Mesothelial cell of epicardium (in vitro differentiated cells): ENCODE measurements around the gene GMDS. TPM values are rescaled to one million over a fixed set of nuclear protein-coding genes. Genes with fewer than 3 reads are reported as not detected.

ENCODE experiments used
- DNase-seq, 2 experiments: peaks; one replicate each; pipeline ENCODE4 v3.0.0; 2021; ENCODE audit warnings: low spot score in 2 of 2; ENCODE audit not compliant: unreplicated experiment in 2 of 2
- H3K27ac Mint-ChIP-seq: 2 replicates; pipeline ENCODE4 v1.8.0; 2021; ENCODE audit warnings: mixed read lengths
- H3K27me3 Mint-ChIP-seq: 2 replicates; pipeline ENCODE4 v1.8.0; 2021; ENCODE audit warnings: low read depth, mixed read lengths
- H3K36me3 Mint-ChIP-seq: 2 replicates; pipeline ENCODE4 v1.8.0; 2021; ENCODE audit warnings: mixed read lengths
- H3K4me1 Mint-ChIP-seq: 2 replicates; pipeline ENCODE4 v1.8.0; 2021; ENCODE audit warnings: mixed read lengths
- H3K4me3 Mint-ChIP-seq: 2 replicates; pipeline ENCODE4 v1.8.0; 2021; ENCODE audit warnings: mild to moderate bottlenecking, moderate library complexity, mixed read lengths
- H3K9me3 Mint-ChIP-seq: 2 replicates; pipeline ENCODE4 v1.8.0; 2021; ENCODE audit warnings: mixed read lengths
- total RNA-seq: library from RNA; stranded (reverse); gene quantifications from 3 replicates; pipeline ENCODE4 v1.2.1, GENCODE V29; 2021
- TF ChIP-seq, protein P1 (sequence below): fragments of 200-600 bp; sonication (generic); IDR thresholded peaks from one replicate; pipeline ENCODE4 v1.5.0; 2021; ENCODE audit warnings: antibody characterized with exemption; ENCODE audit not compliant: unreplicated experiment

The GMDS gene
- total RNA-seq, 1 donor from 2014 or later, result 39.9 TPM

- Mint-ChIP-seq H3K4me1 (peaks cover 24% of the 10 kb centered on the region), H3K27me3 (peaks cover 2% of the 10 kb centered on the region), H3K36me3 (peaks cover 4% of the 10 kb centered on the region), H3K4me3 (no peak overlapping the region), H3K27ac (no peak overlapping the region), H3K9me3 (no peaks in the 10 kb centered on the region)
- TF ChIP-seq, protein P1, sequence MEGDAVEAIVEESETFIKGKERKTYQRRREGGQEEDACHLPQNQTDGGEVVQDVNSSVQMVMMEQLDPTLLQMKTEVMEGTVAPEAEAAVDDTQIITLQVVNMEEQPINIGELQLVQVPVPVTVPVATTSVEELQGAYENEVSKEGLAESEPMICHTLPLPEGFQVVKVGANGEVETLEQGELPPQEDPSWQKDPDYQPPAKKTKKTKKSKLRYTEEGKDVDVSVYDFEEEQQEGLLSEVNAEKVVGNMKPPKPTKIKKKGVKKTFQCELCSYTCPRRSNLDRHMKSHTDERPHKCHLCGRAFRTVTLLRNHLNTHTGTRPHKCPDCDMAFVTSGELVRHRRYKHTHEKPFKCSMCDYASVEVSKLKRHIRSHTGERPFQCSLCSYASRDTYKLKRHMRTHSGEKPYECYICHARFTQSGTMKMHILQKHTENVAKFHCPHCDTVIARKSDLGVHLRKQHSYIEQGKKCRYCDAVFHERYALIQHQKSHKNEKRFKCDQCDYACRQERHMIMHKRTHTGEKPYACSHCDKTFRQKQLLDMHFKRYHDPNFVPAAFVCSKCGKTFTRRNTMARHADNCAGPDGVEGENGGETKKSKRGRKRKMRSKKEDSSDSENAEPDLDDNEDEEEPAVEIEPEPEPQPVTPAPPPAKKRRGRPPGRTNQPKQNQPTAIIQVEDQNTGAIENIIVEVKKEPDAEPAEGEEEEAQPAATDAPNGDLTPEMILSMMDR, result no peak
- DNase-seq, result no peak
These were observed 609.1 kb downstream of the GMDS start for GRCh38 chr6:1636272-1636825.

DNA sequence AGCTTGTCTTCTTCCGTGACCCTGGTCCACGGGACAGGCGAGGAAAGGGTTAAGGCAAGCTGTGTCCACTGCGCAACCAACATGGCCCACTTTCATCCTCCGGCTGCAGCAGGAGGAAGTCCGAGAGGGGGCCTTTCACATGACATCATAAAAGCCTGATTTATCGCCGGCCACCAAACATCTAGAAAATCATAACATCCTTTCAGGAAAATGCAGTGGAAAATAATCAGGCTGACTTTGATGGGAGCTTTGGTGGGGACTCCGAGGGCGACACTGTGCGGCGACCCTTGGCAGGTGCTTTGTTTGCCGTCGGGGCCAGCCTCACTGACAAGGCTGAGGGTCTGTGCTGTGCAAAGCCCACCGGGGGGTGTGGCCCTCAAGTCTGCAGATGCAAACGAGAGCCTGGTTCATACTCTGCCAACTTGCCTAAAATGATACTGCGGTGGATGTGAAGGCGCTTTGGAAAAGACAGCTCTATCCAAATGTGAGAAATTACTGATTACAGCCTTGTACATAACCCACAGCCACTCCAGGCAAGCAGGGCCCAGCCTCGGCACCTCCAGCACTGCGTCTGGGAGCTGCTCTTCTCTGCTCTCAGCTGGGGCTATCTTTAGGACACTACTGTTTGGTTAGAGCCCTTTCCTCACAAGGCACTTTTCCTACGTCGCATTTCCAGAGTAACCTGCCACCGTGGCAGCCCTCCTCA lies 609.9 kb downstream of the GMDS start:
- TF ChIP-seq, protein P1, result no peak
- H3K27me3 Mint-ChIP-seq, result peaks cover 2% of the 10 kb centered on the region
- H3K9me3 Mint-ChIP-seq, result no peaks in the 10 kb centered on the region
- peaks cover 4% of the 10 kb centered on the region for H3K36me3 Mint-ChIP-seq
- DNase-seq, result no peak
- peaks cover 24% of the 10 kb centered on the region for H3K4me1 Mint-ChIP-seq
- no peak overlapping the region for H3K27ac Mint-ChIP-seq
- H3K4me3 Mint-ChIP-seq, result no peak overlapping the region

- TF ChIP-seq, protein P1, result no peak
- Mint-ChIP-seq H3K27ac (no peak overlapping the region), H3K27me3 (peaks cover 4% of the 10 kb centered on the region), H3K4me1 (peaks cover 33% of the 10 kb centered on the region), H3K36me3 (peaks cover 4% of the 10 kb centered on the region), H3K9me3 (no peaks in the 10 kb centered on the region), H3K4me3 (no peak overlapping the region)
- no peak for DNase-seq
These were observed 611.3 kb downstream of the GMDS start for GRCh38 chr6:1634081-1634480.

GRCh38 chr6:1633366-1634021 lies 611.9 kb downstream of the GMDS start:
- DNase-seq, result no peak
- Mint-ChIP-seq H3K9me3 (no peaks in the 10 kb centered on the region), H3K27me3 (peaks cover 9% of the 10 kb centered on the region), H3K36me3 (peaks cover 4% of the 10 kb centered on the region), H3K4me3 (no peak overlapping the region), H3K27ac (no peak overlapping the region), H3K4me1 (peaks cover 38% of the 10 kb centered on the region)
- TF ChIP-seq, protein P1, result no peak

GRCh38 chr6:1631251-1631650 lies 614.2 kb downstream of the GMDS start:
- H3K27me3 Mint-ChIP-seq, result peaks cover 29% of the 10 kb centered on the region
- H3K4me1 Mint-ChIP-seq, result peaks cover 59% of the 10 kb centered on the region
- DNase-seq, result no peak
- TF ChIP-seq, protein P1, result no peak
- H3K36me3 Mint-ChIP-seq, result peaks cover 4% of the 10 kb centered on the region
- H3K27ac Mint-ChIP-seq, result peak overlapping the region; percentile 55
- no peak overlapping the region for H3K4me3 Mint-ChIP-seq
- no peaks in the 10 kb centered on the region for H3K9me3 Mint-ChIP-seq
